ENCODE measurements around the gene SLC25A33. TPM values are rescaled to one million over a fixed set of nuclear protein-coding genes. Genes with fewer than 3 reads are reported as not detected.

Gene SLC25A33
- total RNA-seq, 1 experiment from 2014 or later, result 9.4 TPM

- Histone ChIP-seq H3K14ac (ENCODE audit: insufficient read depth, low read length) (no peak overlapping the region), H4K8ac (replicated peaks; ENCODE audit: insufficient read length, low read depth, low read length) (no peak overlapping the region), H3K18ac (ENCODE audit: insufficient read length, low read depth, low read length) (no peak overlapping the region), H2BK120ac (ENCODE audit: low read depth, low read length, poor library complexity, severe bottlenecking) (no peak overlapping the region), H2AFZ (ENCODE audit: low read length) (no peak overlapping the region), H3K4me1 (ENCODE audit: insufficient read depth, low read length) (no peaks in the 10 kb centered on the region), H3K23me2 (ENCODE audit: insufficient read length, low read depth, low read length, poor library complexity, severe bottlenecking) (no peaks in the 10 kb centered on the region), H3K79me1 (ENCODE audit: insufficient read depth, low read depth, low read length, poor library complexity, severe bottlenecking) (no peaks in the 10 kb centered on the region), H4K20me1 (ENCODE audit: control insufficient read depth, insufficient read depth, insufficient read length) (no peaks in the 10 kb centered on the region), H2BK15ac (ENCODE audit: low read depth, low read length) (no peak overlapping the region), H3K4me2 (ENCODE audit: insufficient read depth, insufficient read length, low read length) (no peak overlapping the region), H3K56ac (ENCODE audit: insufficient read length, low read depth, low read length) (no peak overlapping the region), H3K4ac (ENCODE audit: low read depth, low read length) (no peak overlapping the region), H3T11ph (ENCODE audit: low read length) (no peak overlapping the region), H3K9ac (ENCODE audit: extremely low read depth, insufficient read length, low read length) (no peak overlapping the region), H4K5ac (ENCODE audit: insufficient read length, low read depth, low read length) (no peak overlapping the region), H3K27ac (ENCODE audit: insufficient read length, low read depth, low read length) (no peak overlapping the region), H3K27me3 (ENCODE audit: insufficient read depth, low read length) (no peaks in the 10 kb centered on the region), H2BK12ac (ENCODE audit: insufficient read length, low read depth, low read length) (no peak overlapping the region), H2AK5ac (ENCODE audit: insufficient read length, low read length) (no peak overlapping the region), H2BK5ac (ENCODE audit: insufficient read length, low read length) (no peak overlapping the region), H2BK20ac (ENCODE audit: low read depth, low read length, poor library complexity, severe bottlenecking) (no peak overlapping the region), H3K23ac (ENCODE audit: insufficient read length, low read depth, low read length) (no peak overlapping the region), H4K91ac (ENCODE audit: insufficient read length, low read depth, low read length) (no peak overlapping the region), H3K9me3 (ENCODE audit: control insufficient read depth, low read depth, low read length) (no peaks in the 10 kb centered on the region), H3K79me2 (ENCODE audit: insufficient read depth, low read length) (no peaks in the 10 kb centered on the region)
- H3K27me3 Mint-ChIP-seq (ENCODE audit: low read depth), result peaks cover 2% of the 10 kb centered on the region; the same call in 1 of the 2 replicates
- no peak for DNase-seq
- H3K4me3 Mint-ChIP-seq, result no peak overlapping the region
- no CpG with 5 or more reads among the region's 20 CpGs for WGBS (ENCODE audit: extremely low coverage, insufficient read length, low lambda C conversion rate)
- peaks cover 3 to 31% (median 21%) of the 10 kb centered on the region in 3 experiments; a peak in 6 of 7 replicates for H3K36me3 Mint-ChIP-seq (ENCODE audit: insufficient read depth in 1 of 3, low read depth in 3 of 3)
- H3K27ac Mint-ChIP-seq, result no peak overlapping the region
- TF ChIP-seq, protein P1, sequence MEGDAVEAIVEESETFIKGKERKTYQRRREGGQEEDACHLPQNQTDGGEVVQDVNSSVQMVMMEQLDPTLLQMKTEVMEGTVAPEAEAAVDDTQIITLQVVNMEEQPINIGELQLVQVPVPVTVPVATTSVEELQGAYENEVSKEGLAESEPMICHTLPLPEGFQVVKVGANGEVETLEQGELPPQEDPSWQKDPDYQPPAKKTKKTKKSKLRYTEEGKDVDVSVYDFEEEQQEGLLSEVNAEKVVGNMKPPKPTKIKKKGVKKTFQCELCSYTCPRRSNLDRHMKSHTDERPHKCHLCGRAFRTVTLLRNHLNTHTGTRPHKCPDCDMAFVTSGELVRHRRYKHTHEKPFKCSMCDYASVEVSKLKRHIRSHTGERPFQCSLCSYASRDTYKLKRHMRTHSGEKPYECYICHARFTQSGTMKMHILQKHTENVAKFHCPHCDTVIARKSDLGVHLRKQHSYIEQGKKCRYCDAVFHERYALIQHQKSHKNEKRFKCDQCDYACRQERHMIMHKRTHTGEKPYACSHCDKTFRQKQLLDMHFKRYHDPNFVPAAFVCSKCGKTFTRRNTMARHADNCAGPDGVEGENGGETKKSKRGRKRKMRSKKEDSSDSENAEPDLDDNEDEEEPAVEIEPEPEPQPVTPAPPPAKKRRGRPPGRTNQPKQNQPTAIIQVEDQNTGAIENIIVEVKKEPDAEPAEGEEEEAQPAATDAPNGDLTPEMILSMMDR (conservative IDR thresholded peaks at IDR 0.05), result no peak
- no peaks in the 10 kb centered on the region for H3K9me3 Mint-ChIP-seq
- H3K4me1 Mint-ChIP-seq, result peaks cover 0 to 3% of the 10 kb centered on the region in 2 experiments; a peak in 1 of 4 replicates
Measured at GRCh38 chr1:9612871-9613624, 73.8 kb downstream of the SLC25A33 start.

Data from H9 (cell line).